NCI-H524 treated with DMSO at 0.1 percent for 48 hours (cell line): ENCODE data around the gene SERPIND1.

Source experiments
- DNase-seq: peaks from one replicate; lab custom pipeline; 2025; lab: John Stamatoyannopoulos, UW

The SERPIND1 gene

DNA sequence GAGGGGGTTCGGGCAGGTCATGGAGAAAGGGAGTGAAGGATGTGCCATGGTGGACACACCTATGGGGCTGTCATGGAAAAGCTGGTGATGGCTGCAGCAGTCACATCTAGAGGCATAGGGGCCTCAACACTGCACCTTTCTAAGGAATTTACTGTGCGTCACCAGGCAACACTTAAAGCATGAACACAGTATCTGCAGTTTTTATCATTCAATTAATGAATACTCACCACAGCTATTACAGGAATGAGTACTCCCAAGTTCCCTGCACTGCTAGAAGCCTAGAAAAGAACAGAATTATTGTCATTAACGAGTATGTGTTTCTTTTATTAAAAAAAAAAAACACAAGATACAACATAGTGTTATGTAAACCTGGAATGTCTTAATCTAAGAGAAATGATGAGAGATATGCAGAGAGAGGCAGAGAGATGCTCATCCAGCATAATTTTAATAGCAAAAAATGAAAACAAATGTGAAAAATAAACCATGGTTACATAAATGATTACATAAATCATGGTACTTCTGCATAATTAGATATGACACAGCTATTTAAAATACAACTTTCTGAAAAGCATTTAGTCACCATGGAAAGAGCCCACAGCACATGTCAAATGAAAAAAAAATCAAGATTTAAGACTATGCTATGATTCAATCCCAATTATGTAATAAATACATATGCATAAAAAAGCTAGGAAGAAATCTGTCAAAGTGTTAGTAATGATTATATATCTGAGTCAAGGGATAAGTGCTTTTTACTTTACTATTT, 19.2 kb downstream of the SERPIND1 start:
- no peak for DNase-seq

DNA sequence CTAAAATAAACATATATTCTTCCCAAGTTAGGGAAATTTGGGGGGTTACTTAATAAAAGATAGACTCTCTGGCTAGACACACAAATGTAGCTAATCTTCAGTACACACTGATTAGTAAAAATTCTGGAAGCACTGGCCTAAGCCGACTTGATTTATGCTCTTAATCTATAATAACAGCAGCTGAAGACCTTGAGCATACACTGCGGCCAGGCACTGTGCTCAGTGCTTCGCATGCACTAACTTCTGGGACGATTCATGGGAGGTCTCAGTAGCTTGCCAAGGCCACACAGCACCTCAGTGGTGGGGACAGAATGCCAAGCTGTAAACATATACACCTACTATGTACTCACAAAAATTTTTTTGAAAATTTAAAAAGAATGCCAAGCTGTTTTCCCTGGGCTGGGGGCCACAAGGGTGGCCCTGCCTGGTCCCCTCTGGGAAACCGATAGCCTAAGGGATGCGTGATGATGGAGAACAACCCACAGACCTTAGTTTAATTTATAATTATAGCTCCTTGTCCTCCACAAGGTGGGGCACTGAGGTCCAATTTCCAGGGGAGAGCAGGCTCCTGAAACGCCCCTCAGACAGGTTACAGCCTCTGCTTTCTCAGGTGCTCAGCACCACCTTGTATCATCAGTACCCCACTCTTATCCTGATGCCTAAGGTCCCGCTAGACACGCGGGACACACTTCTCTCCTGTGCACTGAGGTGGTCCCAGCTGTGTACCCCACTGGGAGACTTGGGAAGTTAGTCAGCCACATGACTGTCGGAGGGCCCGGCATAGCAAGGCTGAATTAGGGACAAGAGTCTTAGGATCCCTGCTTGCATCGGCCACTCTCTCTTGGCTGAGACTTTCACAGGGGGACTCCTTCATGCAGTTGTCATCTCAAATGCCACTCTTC, 20.1 kb downstream of the SERPIND1 start:
- no peak for DNase-seq

DNA sequence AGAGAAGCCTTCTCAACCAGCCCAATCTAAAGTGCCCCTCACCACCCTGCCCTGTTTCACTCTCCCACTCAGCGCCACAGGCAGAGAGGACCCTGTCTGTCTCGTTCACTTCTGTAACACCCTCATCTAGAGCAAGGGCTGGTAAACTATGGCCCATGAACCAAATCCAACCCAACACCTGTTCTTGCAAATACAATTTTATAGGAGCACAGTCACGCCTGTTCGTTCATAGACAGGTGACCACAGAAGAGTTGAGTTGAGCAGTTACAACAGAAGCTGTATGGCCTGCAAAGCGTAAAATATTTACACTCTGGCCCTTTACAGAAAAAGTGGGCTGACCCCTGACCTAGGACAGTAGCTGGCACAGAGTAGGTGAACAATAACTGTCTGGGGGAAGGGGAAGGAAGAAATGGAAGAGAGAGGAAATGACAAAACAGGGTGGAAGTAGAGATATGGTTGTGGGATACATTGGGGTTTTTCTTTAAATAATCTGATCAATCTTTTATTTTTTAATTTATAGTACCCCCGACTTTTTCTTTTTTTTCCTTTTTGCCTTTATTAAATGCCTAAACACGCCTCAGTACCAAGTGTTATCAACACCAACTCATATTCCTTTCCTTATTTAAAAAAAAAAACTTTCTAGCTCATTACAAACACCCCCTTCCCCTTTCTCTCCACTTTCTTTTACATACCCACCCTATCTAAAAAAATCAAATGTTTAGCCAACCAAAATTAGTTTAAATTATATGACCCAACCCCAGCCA, 20.9 kb downstream of the SERPIND1 start:
- DNase-seq = no peak

DNA sequence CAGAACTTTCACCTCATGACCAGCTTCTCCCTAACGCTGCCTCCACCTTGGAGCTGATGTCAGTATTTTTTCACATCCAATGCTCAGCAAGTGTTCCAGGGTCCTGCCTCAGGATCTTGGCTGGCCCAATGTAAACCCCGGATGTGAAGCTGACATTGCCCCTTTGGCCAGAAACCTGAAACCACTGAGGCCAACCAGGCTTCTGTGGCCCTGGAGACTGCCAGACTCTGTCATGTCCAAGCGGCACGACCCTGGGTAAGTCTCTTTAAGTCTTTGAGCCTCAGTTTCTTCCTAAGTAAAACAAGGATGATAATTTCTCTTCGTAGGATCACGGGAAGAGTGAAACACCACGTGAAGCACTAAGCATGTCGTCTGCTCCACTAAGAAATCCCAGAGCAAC, 22.8 kb downstream of the SERPIND1 start:
- DNase-seq = no peak

DNA sequence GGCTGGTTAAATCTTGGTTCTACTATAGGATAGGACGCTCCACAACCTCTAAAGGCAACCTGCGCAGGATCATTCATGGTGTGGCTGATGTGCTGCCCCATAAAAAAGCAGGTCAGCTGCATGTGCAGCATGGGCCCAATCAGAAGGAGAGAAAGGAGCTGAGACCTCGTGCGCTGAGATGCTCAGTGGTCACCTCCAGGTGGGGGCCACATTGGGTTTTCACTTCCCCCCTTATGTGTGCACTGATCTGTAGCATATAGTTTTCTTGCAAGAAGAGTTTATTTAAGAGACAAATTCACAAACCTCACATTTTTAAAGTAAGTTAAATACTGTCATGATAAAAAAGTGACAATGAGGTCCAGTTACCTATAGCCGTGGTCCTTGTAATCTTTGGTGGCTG, 24.3 kb downstream of the SERPIND1 start:
- no peak for DNase-seq

DNA sequence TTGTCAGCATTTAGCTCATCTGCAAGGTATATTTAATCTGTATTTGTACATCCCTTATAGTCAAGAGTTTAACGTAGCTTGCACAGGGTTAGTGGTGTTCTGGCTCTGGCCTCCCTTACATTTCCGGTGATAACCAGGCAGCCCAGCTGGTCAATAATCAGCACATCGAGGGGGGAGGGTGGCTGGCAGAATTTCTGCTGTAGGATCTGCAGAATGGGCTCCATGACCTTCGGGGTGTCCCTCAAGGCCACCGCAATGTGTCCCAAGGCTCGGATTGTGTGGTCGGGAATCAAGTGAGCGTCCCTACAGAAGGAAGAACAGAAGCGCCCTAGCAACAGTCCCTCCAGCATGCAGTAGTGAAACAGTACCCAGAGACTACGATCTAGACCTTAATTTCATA, 25.1 kb downstream of the SERPIND1 start:
- DNase-seq = no peak

DNA sequence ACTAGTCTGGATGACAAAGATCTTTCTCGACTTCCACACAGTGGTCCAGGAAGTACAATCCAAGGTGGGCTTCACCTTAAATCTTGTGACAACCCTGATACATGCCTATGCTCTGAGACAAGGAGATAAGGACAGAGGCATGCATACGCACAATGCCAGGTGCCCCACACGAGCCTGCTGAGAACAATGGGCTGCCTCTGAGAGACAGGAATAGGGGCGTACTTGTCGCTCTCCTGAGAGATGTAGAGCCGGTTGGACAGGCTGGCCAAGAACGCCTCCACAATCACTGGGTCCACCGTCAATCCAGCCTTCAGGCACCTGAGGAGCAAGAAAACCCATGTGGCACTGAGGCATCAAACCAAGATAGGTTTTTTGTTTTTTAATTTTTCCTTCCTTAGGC, 25.5 kb downstream of the SERPIND1 start:
- DNase-seq = no peak

DNA sequence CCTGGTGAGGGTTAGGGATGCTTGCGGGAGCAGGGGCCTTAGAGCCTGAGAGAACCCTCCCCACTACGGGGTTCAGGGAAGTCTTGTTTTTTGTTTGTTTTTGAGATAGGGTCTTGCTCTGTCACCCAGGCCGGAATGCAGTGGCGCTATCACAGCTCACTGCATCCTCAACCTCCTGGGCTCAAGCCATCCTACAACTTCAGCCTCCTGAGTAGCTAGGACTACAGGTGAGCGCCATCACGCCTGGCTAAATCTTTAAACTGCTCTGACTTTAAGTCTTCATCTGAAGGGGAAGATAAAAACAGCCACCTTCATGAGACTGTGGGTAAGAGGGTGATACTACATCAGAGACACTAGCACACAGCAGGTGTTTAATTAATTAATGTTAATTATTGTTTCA, 28.5 kb downstream of the SERPIND1 start:
- DNase-seq = no peak

DNA sequence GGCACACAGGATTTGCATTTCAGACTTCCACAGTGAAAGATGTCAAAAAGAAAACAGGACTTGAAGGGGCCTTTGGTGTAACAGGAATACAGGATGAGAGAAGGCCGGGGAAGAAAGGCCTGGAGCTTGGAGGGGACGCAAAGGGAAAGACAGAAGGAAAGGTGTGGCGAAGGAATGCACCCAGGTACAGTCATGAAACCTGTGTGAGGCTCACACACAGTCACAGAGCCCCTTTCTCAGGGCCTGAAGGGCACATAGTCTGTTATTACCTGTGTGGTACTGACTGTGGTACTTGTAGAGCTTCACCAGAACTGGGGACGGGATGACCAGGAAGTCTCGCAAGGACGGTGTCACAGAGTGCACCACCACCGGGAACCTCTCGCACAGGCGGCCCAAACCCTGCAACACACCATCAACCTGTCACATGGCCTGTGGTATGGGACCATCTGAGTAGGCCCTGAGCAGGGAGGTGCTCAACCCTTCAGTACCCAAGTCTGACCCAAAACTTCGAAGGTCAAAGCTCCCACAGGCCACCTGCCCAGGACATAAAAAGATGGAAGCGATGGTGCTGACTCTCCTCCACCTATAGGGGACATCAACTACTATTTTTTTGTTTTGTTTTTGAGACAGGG, 29.1 kb downstream of the SERPIND1 start:
- no peak for DNase-seq

DNA sequence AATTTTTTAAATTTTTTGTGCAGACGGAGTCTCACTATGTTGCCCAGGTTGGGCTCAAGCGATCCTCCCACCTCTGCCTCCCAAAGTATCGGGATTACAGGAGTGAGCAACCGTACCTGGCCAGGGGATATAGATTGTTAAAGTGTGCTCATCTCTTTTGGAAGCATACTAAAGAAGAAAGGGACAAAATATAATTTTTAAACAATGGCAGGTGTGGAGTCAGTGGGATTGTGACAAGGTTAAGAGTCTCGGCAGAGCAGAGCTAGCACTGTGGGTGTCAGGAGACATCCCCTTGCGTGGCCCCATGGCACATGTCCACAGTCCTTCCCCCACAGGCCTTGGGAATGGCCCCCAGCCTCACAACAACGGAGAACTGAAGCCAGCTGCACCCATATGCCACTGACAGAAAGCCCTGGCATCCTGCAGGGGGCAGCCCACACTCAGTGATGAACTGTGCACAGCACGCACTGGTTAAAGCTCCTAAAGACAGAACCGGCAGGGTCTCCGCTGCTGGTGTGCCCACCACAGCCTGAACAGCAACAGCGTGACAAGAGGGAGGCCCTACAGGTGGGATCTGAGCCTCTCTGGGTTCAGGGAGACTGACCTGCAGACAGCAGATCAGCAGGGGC, 29.9 kb downstream of the SERPIND1 start:
- no peak for DNase-seq

DNA sequence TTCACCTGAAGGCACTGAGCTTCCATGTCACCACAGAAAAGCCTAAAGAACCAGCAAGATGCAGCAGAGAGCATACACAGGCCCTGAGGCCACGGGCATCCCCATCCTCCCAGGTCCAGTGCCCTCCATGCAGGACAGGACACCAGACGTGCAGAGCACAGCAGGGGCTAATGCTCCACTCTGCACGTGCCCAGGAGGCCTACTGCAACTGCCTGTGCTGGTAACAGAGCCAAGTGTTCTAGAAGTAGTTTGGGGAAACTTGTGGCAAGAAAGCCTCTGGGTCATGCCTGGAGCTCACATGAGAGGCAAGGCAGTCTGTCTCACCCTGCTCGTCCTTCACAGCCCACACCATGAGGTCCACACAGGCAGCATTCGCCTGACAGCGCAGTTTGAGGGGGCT, 30.7 kb downstream of the SERPIND1 start:
- no peak for DNase-seq

DNA sequence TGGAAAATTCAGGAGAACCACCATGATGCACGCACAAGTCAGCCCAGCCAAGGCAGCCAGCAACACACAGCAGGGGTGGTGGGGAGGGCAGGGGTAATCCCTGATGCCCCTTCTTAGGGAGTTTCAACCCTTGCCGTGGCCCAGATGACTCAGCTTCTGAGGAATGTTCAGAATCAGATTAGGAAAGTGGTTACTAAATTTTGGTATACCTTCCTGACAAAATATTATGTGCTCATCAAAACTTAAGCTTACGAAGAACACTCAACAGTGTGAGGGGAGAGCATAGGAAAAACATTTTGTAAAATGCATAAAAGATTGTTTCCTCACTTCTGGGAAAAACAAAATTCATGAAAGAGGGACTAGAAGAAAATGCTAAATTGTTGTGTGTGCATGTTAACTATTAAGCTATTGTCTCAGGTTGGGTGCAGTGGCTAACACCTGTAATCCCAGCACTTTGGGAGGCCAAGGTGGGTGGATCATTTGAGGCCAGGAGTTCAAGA, 32.1 kb downstream of the SERPIND1 start:
- no peak for DNase-seq

DNA sequence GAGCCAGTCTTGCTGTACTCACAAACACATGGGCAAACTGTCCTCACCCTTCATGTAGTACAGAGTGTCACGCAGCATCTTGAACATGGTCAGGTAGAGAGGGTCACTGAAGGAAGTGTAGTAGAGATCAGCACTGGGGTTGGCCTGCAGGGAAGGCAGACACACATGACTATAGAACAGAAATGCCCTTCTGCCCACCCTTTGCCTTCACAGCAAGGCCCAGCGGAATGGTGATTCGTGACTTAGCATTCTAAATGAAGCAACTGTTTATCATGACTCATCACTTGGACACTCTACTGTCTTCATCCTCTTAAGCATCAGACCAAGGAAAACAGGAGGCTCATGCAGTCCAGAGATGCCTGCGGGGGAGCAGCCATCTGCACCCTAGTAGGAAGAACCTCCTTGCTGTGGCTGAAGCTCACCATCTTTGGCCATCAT, 33.4 kb downstream of the SERPIND1 start:
- DNase-seq = no peak

DNA sequence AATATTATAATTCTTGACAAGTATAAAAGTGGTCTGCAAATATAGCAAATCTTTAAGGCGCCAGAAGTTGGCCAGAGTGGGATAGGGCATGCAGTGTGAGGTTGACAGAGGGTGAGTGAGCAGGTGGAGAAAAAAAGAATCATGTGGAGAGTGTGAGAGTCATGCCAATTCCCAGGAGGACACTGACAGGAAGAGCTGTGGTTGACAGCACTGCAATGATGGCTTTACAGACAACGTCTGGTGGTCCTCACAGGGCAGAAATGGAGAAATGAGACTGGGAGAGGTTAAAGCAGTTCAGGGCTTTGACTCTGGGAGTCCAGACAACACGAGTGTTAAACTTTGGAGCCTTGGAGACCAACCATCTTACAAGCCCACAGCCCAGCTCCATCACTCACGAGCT, 34.9 kb downstream of the SERPIND1 start:
- DNase-seq = no peak

DNA sequence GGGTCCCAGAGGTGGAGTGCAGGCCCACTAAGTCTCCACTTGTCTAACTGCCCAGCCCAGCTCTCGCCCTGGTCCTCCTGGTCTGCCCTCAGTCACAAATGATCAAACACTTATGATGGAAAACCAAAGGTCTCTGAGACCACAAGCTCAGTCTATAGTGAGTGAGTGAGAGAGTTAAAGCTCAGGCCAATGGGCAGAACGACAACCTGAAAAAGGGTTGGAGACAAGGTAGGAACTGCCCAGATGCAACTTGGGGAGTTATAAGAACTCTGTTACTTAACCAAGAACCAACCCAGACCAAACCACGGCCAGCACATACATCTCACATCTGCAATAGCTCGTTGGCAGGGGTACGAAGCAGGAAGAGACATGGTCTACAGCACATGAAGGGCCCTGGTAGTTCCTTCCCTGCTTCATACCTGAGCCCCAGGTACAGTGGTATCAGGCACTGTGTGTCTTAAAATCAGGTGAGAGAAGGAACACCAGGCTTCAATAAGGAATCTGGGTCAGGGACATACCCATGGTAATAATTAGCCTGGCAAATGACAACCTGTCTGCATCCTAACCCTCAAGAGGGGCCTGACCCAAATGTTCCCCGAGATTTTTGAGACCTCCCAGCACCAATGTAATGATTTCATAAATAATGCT, 35.7 kb downstream of the SERPIND1 start:
- DNase-seq = no peak

DNA sequence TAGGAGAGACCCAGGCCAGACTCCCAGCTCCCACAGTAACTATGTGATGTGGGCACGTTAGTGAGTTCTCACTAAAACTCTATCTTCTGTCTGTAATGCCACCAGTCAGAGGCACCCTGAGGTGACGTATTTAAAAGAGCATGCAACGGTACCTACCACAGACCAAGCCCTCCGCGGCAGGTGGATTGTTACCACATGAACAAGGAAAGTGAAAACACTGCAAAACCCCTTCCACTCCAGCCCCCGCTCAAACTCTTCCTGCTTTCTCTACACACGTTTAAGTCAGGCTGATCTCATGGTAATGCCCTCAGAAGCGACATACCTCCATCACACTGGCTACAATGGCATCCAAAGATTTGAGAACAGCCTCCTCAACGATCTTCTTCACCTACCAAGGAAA, 36.7 kb downstream of the SERPIND1 start:
- DNase-seq = no peak

DNA sequence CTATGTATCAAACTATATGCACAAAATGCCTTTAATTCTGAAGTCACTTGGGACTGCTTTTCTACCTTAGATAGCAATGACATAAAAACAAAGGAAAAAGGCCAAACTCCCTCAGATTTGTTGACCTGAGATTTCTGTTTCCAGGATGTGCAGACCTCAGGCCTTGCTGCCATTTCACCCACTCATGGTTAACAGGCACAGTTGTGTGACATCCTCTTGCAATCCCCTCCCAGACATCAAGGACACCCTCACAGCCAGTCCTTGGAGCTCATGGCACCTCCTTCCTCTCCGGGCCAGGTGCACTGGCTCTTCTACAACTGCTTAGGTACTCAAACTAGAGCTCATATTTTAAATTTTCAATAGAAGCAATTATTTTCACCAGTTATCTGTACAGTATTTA, 37.3 kb downstream of the SERPIND1 start:
- no peak for DNase-seq

DNA sequence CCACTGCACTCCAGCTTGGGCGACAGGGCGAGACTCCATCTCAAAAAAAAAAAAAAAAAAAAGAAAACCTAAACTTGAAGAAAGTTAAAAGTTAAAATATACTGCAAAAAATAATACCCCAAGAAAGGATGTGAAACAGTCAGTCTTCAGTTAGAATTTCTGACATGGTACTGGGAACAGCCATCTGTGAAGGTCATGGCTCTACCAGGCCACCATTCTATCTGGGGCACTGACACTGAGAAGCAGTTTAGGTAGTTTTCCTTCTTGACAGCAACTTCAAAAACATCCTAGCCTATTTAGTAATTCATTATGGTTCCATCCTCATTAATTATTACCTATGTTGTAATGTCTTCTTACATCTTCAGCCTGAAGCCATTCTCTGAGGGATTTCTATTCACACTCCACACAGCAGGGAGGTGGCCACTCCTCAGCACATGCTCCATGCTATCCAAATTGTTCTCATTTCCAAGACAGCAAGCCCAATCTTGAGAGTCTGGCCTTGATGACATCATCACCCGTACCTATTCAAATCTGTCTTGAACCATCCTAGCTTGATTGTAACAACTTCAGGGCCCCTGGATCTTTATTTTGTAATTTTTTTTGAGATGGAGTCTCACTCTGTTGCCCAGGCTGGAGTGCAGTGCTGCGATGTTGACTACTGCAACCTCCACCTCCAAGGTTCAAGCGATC, 38.2 kb downstream of the SERPIND1 start:
- no peak for DNase-seq

DNA sequence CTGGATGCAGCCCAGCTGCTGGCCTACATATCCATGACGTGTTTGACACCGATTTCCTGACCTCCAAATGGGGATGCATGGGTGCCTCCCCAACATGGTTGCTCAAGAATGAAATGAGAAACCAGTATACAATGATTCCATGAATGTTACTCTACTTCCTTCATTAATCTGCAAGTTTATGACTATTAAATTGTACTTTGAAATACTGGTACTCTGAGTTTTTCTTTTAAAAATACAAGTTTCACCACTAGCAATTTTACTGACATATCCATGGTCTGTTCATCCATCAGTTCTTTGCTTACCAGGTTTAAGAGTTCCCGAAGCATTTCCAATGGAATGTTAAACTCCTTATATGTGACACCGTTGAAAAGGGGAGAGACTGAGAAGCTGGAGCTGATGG, 39.1 kb downstream of the SERPIND1 start:
- no peak for DNase-seq

DNA sequence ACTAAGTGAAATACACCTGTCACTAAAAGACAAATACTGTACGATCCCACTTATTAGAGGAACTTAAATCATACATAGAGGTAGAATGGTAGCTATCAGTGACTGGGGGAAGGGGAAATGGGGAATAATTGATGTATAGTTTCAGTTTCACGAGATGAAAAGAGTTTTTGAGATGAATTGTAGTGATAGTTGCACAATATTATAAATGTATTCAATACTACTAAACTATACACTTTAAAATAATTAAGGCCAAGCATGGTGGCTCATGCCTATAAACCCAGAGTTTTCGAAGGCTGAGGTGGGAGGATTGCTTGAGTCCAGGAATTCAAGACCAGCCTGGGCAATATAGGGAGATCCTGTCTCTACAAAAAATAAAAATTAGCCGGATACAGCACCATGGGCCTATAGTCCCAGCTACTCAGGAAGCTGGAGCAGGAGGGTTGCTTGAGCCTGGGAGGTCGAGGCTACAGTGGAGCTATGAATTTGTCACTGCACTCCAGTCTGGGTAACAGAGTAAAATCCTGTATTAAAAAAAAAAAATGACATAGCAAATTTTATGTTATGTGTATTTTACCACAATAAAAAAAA, 40.4 kb downstream of the SERPIND1 start:
- no peak for DNase-seq
